GM18873 (cell line): ENCODE measurements around the gene POLD1.

Experiments
- ATAC-seq: cut with Tn5 transposase; IDR thresholded peaks from one replicate; pipeline ENCODE4 v1.9.1; 2021; ENCODE audit warnings: mild to moderate bottlenecking, moderate library complexity, moderate number of reproducible peaks; ENCODE audit not compliant: unreplicated experiment, low FRiP score

The POLD1 gene

DNA sequence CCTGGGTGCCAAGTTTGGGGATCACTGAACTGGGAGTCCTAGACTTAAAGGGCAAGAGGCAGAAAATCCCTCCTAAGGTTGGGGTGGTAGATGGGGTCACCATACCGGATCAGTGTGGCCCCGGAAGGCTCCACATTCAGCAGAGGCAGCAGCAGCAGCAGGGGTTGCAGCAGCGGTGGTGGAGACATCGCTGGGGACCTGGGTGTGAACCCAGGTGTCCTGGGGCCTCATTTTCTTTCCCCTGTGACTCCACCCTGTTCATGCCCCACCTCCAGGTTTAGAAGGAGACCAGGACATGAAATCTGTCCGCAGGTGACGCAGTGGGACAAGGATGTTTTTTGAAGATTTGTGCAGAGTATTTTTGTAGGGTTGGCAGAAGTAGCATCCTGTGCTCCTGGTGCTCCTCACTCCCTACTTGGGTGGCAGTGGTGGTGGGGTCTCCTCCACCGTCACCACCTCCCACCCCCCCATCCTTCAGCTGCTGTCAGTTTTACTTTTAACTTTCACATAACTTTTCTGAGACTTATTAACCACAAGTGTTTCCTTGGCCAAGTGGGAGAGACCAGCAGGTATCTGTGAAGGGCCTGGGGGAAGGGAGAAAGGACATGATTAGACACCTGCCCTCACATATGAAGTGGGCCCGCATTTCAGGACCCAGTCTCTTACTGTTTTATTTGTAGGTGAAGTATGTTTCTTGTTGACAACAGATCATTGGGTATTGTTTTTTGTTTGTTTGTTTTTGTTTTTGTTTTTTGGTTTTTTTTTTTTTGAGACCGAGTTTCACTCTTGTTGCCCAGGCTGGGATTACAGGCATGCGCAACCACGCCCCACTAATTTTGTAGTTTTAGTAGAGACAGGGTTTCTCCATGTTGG, 18.5 kb upstream of the POLD1 start, which contains the start of gene NAPSA:
Gene NAPSA, minus strand, starts transcription at position 206 of the 873 bp plus-strand sequence. Its CDS starts 18 bp downstream, at position 188.
- no peak for ATAC-seq

DNA sequence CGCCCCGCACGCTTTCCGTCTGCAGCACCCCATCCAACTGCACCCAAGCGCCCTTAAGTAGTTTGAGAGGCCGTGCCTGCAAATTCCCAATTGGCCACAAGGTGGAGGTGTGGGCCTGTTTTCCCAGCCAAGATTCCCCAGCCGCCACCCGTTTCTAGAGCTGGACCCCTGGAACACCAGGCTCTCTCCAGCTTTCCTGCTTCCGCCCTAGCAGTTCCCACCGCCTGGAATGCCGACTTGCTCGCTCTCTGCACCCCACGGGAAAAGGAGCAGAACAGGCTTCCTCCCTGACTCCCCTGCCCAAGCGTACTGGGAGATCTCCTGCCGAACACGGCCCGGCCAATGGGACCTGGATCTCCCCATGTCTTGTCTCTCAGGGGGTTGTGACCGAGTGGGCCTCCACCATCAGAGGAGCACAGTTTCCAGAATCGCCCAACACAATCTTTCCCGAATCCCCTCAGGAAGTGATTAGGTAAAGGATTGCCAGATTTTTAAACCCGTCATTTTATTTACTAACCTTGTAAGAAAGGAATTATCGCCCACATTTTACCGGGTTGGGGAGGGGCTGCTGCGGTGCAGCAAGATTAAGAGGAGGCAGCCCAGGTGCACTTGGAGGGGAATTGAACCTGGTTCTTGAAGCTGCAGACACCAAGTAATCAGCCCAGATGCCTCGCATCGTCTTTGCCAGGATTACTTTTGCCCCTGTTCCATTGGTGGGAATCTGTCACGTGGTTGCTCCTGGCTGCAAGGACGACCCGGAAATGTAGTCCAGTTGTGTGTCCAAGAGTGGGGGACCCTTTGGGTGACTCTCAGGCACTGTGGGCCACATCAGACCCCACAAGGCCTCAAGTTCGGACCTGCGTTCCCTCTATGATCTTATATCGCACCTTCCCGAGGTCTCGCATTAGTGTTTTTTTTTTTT, 15.2 kb upstream of the POLD1 start:
- ATAC-seq, result no peak

DNA sequence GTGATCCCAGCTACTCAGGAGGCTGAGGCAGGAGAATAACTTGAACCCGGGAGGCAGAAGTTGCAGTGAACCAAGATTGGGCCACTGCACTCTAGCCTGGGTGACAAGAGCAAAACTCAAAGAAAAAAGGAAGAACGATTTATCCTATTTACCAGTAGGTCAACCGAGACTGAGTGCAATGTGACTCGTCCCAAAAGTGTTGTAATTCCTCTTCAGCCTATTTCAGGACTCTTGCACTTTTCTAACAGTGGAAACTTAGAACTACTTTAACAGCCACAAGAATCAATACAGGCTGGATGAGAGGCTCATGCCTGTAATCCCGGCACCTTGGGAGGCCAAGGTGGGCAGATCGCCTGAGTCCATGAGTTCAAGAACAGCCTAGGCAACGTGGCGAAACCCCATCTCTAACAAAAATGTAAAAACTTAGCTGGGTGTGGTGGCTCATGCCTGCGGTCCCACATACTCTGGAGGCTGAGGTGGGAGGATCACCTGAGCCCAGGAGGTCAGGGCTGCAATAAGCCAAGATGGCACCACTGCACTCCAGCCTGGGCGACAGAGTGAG, 12.2 kb upstream of the POLD1 start:
- no peak for ATAC-seq

GRCh38 chr19:50376166-50377050, 7.7 kb upstream of the POLD1 start, which contains the start of gene NR1H2:
Gene NR1H2, plus strand, starts transcription at chr19:50376457. Its CDS starts 1,149 bp downstream, at chr19:50377606.
- ATAC-seq, result peak; percentile 76

- ATAC-seq, result no peak
These were observed 7.1 kb upstream of the POLD1 start for GRCh38 chr19:50377051-50377461.

DNA sequence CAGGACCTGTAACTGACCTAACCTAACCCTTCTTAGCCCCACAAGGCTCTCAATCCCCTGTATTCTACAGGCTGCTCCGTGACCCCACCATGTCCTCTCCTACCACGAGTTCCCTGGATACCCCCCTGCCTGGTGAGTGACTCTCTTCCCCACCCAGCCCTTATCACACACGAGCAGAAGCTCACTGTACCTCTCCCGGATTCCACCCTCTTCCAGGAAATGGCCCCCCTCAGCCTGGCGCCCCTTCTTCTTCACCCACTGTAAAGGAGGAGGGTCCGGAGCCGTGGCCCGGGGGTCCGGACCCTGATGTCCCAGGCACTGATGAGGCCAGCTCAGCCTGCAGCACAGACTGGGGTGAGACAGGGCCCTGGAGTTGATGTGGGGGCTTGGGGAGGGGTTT, 6.6 kb upstream of the POLD1 start:
- no peak for ATAC-seq

GRCh38 chr19:50378169-50378862, 5.8 kb upstream of the POLD1 start:
- no peak for ATAC-seq

DNA sequence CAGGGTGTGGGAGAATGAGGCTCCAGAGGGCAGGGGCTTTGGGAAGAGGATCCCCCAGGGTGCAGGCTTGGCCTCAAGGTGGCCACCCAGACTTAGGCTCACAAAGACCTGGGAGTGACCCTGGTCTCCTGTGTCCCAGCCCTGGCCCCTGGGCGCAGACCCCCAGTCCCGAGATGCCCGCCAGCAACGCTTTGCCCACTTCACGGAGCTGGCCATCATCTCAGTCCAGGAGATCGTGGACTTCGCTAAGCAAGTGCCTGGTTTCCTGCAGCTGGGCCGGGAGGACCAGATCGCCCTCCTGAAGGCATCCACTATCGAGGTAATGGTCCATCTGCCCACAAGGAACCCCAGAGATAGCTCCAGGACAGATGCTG, 5.3 kb upstream of the POLD1 start:
- ATAC-seq, result no peak

GRCh38 chr19:50379602-50380001, 4.5 kb upstream of the POLD1 start:
- no peak for ATAC-seq

DNA sequence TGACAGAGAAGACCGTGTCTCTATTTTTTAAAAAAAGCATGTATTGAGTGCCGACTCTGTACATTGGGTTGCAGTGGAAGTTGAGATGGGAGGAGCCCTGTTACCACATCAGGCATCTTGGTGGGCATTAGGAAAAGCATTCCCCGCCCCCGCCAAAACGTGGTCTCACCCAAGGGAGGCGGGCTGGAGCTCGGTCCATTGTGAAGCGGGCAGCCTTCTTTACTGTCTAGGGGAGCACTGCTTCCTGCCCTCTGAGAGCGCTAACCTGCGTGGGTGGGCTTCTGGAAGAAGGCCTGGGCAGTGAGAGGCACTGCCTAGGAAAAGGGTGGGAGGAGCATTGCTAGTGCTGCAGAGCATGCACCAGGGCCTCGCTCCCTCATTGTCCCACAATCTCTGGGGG, 4.0 kb upstream of the POLD1 start:
- no peak for ATAC-seq

GRCh38 chr19:50380751-50381151, 3.4 kb upstream of the POLD1 start:
- no peak for ATAC-seq

DNA sequence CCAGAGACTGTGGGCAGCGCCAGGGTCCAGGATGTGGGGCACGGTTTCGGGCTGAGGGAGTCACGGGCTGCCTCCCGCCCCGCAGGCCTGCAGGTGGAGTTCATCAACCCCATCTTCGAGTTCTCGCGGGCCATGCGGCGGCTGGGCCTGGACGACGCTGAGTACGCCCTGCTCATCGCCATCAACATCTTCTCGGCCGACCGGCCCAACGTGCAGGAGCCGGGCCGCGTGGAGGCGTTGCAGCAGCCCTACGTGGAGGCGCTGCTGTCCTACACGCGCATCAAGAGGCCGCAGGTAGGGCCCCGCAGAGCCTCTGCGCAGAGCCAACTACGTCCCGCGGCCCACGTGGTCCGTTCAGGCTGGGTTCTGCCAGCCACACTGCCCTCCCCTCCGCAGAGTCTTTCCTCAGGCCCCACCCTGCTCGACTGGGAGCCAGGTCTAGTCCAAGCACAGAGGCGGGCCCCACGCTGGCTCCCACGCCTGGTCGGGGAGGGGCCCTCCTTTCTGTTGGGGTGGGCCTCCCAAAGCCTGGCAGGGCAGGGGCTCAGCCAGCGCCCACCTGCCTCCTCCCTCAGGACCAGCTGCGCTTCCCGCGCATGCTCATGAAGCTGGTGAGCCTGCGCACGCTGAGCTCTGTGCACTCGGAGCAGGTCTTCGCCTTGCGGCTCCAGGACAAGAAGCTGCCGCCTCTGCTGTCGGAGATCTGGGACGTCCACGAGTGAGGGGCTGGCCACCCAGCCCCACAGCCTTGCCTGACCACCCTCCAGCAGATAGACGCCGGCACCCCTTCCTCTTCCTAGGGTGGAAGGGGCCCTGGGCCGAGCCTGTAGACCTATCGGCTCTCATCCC, 2.0 kb upstream of the POLD1 start:
- ATAC-seq, result no peak

DNA sequence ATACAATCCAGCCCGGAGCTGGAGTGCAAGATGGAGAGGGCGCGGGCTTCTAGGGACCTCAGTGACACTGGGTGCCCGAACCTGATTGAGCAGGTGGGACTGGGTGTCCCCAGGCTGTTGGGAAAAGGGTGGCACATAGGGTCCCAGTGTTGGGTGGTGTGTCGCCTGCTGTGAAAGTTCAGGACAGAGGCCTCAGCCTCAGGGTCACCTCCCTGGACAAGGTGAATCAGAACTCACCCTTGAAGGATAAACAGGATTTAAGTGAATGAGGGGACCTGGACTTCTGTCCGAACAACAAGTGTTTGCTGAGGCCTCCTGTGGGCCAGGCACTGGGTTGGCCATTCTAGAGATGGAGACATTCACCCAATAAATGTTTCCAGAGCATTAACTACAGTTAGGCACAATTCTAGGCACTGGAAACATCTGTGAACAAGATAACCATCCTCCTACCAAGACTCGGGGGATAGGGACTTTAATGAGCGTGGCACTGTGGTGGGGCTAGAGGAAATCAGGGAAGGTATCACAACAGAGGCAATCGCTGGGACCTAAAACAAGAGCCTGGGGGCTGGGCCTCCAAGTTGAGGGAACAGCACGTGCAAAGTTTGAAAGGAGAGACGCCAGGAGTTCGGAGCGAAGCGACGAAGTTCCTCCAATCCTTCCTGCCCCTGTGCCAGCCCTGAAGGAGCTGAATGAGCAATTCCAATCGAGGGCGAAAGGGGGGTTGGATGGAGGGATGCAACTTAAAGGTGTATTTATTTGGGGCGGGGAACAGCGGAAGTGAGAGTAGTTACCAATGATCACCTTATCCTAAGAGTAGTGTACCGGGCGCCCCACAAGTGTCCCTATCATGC, 921 bp upstream of the POLD1 start:
- ATAC-seq, result no peak

DNA sequence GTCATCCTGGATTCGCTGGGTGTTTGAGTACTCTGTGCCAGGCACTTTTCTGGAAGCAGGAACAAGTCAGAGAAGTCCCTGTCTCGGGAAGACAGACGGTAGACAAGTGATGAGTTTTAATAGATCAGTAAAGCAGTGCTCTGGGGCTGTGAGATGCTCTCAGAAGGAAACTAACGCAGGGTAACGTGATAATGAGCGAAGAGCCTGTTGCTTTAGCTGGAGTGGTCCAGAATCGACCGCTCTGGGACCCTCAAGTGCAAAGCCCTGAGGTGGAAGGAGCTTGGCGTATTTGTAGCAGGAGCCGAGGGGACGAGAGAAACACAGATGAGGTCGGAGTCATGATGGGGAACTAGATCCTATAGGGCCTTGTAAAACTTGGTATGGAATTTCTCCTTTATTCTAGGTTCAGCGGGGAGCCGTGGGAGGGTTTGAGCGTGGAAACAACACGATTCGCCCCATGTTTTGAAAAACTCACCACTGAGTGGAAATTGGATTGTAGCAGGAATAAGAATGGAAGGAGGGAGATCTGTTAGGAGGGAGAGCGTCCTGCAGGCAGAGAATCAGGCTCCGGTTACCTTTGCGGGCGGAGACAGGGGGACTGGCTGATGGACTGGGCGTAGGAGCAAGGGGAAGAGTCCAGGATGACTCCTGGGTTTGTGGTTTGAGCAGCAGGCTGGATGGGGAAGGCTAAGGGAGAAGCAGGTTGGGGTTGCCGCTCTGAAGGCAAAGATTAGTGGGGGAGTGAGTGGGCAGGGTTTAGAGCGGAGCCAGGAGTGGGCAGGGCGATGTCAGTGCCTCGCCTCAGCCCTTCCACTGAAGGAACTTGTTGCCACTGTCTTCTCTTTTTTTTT, 763 bp downstream of the POLD1 start:
- ATAC-seq, result no peak

- no peak for ATAC-seq
These were observed 3.2 kb downstream of the POLD1 start for GRCh38 chr19:50387176-50387867.

DNA sequence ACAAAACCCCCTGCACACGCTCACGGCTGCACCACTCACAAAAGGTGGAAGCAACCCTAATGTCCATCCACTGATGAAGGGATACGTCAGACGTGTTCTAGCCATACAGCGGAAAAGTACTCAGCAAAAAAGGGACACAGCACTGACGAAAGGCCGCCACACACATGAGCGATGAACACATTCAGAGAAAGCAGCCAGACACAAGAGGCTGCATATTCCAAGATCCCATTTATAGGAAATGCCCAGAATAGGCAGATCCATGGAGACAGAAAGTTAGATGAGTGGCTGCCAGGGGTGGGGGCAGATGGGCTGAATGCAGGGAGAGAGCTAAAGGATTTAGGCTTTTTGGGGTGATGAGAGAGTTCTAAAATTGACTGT, 3.7 kb downstream of the POLD1 start:
- no peak for ATAC-seq
